ENCODE data around the gene ZNF793.

Gene ZNF793

DNA sequence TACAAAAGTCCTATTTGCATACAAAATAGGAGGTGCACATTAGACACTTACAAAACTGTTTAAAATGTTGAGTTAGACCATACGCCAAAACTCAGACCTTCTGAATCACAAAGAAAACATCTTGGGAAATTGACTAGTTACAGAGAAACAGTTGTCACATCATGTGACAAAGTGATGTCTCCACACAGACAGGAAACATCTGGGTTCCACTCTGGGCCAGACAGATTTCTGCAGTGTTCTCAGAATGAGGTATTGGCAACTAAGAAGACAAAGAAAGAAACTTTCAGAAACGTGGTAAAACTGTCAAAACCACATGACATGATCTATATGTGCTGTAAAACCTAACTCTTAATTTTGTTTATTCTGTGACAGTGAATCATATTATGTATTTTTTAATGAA is 6.7 kb downstream of the ZNF793 start:
- no peak for TF ChIP-seq CTCF (conservative IDR thresholded peaks at IDR 0.05; ENCODE audit: low read length)
- no peak for DNase-seq (ENCODE audit: low read depth)
- no peak overlapping the region for H3K4me3 ChIP-seq (ENCODE audit: low read length)

- H3K4me3 ChIP-seq (ENCODE audit: low read length), result no peak overlapping the region
- TF ChIP-seq CTCF (conservative IDR thresholded peaks at IDR 0.05; ENCODE audit: low read length), result no peak
- DNase-seq (ENCODE audit: low read depth), result no peak
Observed at GRCh38 chr19:37519890-37520289, 13.2 kb downstream of the ZNF793 start.

GRCh38 chr19:37537391-37537947 is 30.7 kb downstream of the ZNF793 start:
- TF ChIP-seq CTCF (conservative IDR thresholded peaks at IDR 0.05; ENCODE audit: low read length), result no peak
- no peak overlapping the region for H3K4me3 ChIP-seq (ENCODE audit: low read length)
- DNase-seq (ENCODE audit: low read depth), result no peak

- DNase-seq (ENCODE audit: low read depth), result peak; percentile 68
Observed at GRCh38 chr19:37551129-37551993, 44.6 kb downstream of the ZNF793 start.

DNA sequence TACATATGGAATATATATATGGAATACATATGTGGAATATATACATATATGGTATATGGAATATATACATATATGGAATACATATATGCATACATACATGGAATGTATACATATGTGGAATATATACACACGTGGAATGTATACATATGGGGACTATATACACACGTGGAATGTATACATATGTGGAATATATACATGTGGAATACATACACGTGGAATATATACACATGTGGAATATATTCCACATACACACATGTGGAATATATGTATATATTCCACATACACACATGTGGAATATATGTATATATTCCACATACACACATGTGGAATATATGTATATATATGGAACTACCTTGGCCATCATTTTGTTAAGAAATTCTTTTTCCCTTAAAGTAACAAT is 56.8 kb downstream of the ZNF793 start:
- TF ChIP-seq CTCF (conservative IDR thresholded peaks at IDR 0.05; ENCODE audit: low read length), result no peak

More at GRCh38 chr19:37551129-37551993, 44.6 kb downstream of the ZNF793 start:
- peak; percentile 60 for TF ChIP-seq CTCF (conservative IDR thresholded peaks at IDR 0.05; ENCODE audit: low read length)
- peak overlapping the region; percentile 86 for H3K4me3 ChIP-seq (ENCODE audit: low read length)

DNA sequence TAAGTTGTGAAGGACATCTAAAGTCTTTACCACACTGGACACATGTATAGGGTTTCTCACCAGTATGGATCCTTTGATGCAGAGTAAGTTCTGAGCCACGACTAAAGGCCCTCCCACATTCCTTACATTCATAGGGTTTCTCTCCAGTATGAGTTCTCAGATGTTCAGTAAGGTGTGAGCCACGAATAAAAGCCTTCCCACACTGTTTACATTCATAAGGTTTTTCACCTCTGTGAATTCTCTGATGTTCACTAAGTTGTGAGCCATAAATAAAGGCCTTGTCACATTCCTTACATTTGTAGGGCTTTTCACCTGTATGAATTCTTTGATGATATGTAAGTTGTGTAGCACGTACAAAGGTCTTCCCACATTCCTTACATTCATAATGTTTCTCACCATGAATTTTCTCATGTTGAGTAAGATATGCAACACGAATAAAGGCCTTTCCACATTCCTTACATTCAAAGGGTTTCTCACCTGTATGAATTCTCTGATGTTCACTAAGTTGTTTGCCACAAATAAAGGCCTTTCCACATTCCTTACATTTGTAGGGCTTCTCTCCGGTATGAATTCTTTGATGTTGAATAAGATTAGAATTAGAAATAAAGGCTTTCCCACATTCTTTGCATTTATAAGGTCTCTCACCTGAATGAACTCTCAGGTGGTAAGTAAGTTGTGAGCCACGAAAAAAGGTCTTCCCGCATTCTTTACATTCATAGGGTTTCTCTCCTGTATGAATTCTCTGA is 58.1 kb downstream of the ZNF793 start:
- no peak overlapping the region for H3K4me3 ChIP-seq (ENCODE audit: low read length)
- TF ChIP-seq CTCF (conservative IDR thresholded peaks at IDR 0.05; ENCODE audit: low read length), result no peak

More for the DNA sequence above, 56.8 kb downstream of the ZNF793 start:
- no peak overlapping the region for H3K4me3 ChIP-seq (ENCODE audit: low read length)
- no peak for DNase-seq (ENCODE audit: low read depth)

More for the DNA sequence above, 58.1 kb downstream of the ZNF793 start:
- no peak for DNase-seq (ENCODE audit: low read depth)
